ENCODE results near the gene DENND1B. TPM values are rescaled to one million over a fixed set of nuclear protein-coding genes. Genes with fewer than 3 reads are reported as not detected.

Gene DENND1B
- total RNA-seq, 1 experiment from 2014 or later = 6.3 TPM

GRCh38 chr1:197544553-197544952 is 230.7 kb downstream of the DENND1B start:
- Histone ChIP-seq H3K56ac (ENCODE audit: insufficient read length, low read depth, low read length) (no peak overlapping the region), H3K4me2 (ENCODE audit: insufficient read depth, insufficient read length, low read length) (no peak overlapping the region), H3T11ph (ENCODE audit: low read length) (no peak overlapping the region), H3K9me3 (ENCODE audit: control insufficient read depth, low read depth, low read length) (no peaks in the 10 kb centered on the region), H4K91ac (ENCODE audit: insufficient read length, low read depth, low read length) (no peak overlapping the region), H2BK20ac (ENCODE audit: low read depth, low read length, poor library complexity, severe bottlenecking) (no peak overlapping the region), H2BK5ac (ENCODE audit: insufficient read length, low read length) (no peak overlapping the region), H2AFZ (ENCODE audit: low read length) (no peak overlapping the region), H3K27me3 (ENCODE audit: insufficient read depth, low read length) (no peaks in the 10 kb centered on the region), H3K9ac (ENCODE audit: extremely low read depth, insufficient read length, low read length) (no peak overlapping the region), H3K18ac (ENCODE audit: insufficient read length, low read depth, low read length) (no peak overlapping the region), H3K79me2 (ENCODE audit: insufficient read depth, low read length) (no peaks in the 10 kb centered on the region), H3K23me2 (ENCODE audit: insufficient read length, low read depth, low read length, poor library complexity, severe bottlenecking) (no peaks in the 10 kb centered on the region), H2BK12ac (ENCODE audit: insufficient read length, low read depth, low read length) (no peak overlapping the region), H3K4me1 (ENCODE audit: insufficient read depth, low read length) (no peaks in the 10 kb centered on the region), H2BK120ac (ENCODE audit: low read depth, low read length, poor library complexity, severe bottlenecking) (no peak overlapping the region), H3K4ac (ENCODE audit: low read depth, low read length) (no peak overlapping the region), H3K27ac (ENCODE audit: insufficient read length, low read depth, low read length) (no peak overlapping the region), H2BK15ac (ENCODE audit: low read depth, low read length) (no peak overlapping the region), H3K79me1 (ENCODE audit: insufficient read depth, low read depth, low read length, poor library complexity, severe bottlenecking) (no peaks in the 10 kb centered on the region), H4K5ac (ENCODE audit: insufficient read length, low read depth, low read length) (no peak overlapping the region), H4K20me1 (ENCODE audit: control insufficient read depth, insufficient read depth, insufficient read length) (no peaks in the 10 kb centered on the region), H3K14ac (ENCODE audit: insufficient read depth, low read length) (no peak overlapping the region), H3K23ac (ENCODE audit: insufficient read length, low read depth, low read length) (no peak overlapping the region), H4K8ac (replicated peaks; ENCODE audit: insufficient read length, low read depth, low read length) (no peak overlapping the region), H2AK5ac (ENCODE audit: insufficient read length, low read length) (no peak overlapping the region)
- no peaks in the 10 kb centered on the region for H3K9me3 Mint-ChIP-seq
- peaks cover 15 to 16% of the 10 kb centered on the region in 2 experiments for H3K4me1 Mint-ChIP-seq
- H3K27ac Mint-ChIP-seq = no peak overlapping the region
- no peaks in the 10 kb centered on the region for H3K27me3 Mint-ChIP-seq (ENCODE audit: low read depth)
- no peak for DNase-seq
- WGBS (ENCODE audit: extremely low coverage, insufficient read length, low lambda C conversion rate) = 100% methylated on average over 1 of the region's 2 CpGs
- no peaks in the 10 kb centered on the region; a peak in 1 of 7 replicates for H3K36me3 Mint-ChIP-seq (ENCODE audit: insufficient read depth in 1 of 3, low read depth in 3 of 3)
- TF ChIP-seq CTCF (conservative IDR thresholded peaks at IDR 0.05) = no peak
- no peak overlapping the region for H3K4me3 Mint-ChIP-seq
